Measurements from ENCODE around the gene APC2.
A peak's percentile ranks its signal among the peaks of the same experiment; 100 is the strongest.
"Not testable (repeated sequence)": the region's sequence is repeated elsewhere in the genome, so short reads cannot be mapped to it uniquely, and the experiment has no call there.

Gene APC2

DNA sequence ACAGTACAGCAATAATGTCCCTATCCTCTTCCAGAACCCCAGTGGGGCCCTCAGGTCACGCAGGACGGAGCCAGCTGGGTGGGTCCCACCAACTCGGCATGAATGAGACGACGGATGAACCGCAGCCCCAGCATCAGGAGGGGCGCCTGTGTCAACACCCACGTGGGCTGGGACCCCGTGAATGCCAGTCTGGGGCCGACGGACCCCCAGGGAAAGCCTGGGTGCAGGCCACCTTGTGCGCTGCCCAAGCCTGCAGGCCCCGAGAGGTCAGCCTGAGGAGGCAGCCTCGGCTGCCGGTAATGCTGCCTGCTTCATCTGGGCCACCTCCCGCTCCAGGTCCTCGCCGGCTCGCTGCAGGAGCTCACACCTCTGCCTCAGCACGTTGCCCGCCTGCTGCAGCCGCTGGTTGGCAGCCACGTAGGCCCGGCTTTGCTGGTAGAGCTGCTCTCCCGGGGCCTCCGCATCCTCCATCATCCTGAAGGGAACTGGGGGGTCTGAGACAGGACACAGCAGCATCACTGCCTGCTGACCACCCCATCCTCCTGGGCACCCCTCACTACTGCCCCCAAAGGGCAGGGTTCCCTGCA is 24.9 kb downstream of the APC2 start:
- Histone ChIP-seq H4K20me1 (ENCODE audit: control insufficient read depth, insufficient read depth, low read depth, low read length) (peaks cover 19% of the 10 kb centered on the region; the same call in 1 of the 2 replicates), H3K9me3 (ENCODE audit: control insufficient read depth, insufficient read depth, low read length) (no peaks in the 10 kb centered on the region), H3K4me2 (ENCODE audit: low read length) (no peak overlapping the region), H3F3A (ENCODE audit: control insufficient read depth, insufficient read depth) (0 out of 2 replicates have a peak, but pooled peaks cover 4% of the 10 kb centered on the region), H3K4me3 (ENCODE audit: low read length) (no peak overlapping the region), H3K4me1 (ENCODE audit: control insufficient read depth, low read length) (peaks cover 37% of the 10 kb centered on the region), H3K79me2 (ENCODE audit: control insufficient read depth, low read length) (peaks cover 28% of the 10 kb centered on the region), H3K27ac (ENCODE audit: low read depth, low read length) (no peak overlapping the region), H3K27me3 (ENCODE audit: control insufficient read depth, low read length) (peaks cover 26% of the 10 kb centered on the region), H3K9me2 (replicated peaks; ENCODE audit: control insufficient read depth, low read length) (no peaks in the 10 kb centered on the region), H3K36me3 (ENCODE audit: control insufficient read depth, low read length) (peaks cover 9% of the 10 kb centered on the region)
- TF ChIP-seq EZH2phosphoT487 (IDR thresholded peaks at IDR 0.05; ENCODE audit: borderline replicate concordance, low read length) = no peak
- TF ChIP-seq, protein P1, sequence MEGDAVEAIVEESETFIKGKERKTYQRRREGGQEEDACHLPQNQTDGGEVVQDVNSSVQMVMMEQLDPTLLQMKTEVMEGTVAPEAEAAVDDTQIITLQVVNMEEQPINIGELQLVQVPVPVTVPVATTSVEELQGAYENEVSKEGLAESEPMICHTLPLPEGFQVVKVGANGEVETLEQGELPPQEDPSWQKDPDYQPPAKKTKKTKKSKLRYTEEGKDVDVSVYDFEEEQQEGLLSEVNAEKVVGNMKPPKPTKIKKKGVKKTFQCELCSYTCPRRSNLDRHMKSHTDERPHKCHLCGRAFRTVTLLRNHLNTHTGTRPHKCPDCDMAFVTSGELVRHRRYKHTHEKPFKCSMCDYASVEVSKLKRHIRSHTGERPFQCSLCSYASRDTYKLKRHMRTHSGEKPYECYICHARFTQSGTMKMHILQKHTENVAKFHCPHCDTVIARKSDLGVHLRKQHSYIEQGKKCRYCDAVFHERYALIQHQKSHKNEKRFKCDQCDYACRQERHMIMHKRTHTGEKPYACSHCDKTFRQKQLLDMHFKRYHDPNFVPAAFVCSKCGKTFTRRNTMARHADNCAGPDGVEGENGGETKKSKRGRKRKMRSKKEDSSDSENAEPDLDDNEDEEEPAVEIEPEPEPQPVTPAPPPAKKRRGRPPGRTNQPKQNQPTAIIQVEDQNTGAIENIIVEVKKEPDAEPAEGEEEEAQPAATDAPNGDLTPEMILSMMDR (IDR thresholded peaks at IDR 0.05; ENCODE audit: low read depth, low read length, poor library complexity, severe bottlenecking) = no peak

DNA sequence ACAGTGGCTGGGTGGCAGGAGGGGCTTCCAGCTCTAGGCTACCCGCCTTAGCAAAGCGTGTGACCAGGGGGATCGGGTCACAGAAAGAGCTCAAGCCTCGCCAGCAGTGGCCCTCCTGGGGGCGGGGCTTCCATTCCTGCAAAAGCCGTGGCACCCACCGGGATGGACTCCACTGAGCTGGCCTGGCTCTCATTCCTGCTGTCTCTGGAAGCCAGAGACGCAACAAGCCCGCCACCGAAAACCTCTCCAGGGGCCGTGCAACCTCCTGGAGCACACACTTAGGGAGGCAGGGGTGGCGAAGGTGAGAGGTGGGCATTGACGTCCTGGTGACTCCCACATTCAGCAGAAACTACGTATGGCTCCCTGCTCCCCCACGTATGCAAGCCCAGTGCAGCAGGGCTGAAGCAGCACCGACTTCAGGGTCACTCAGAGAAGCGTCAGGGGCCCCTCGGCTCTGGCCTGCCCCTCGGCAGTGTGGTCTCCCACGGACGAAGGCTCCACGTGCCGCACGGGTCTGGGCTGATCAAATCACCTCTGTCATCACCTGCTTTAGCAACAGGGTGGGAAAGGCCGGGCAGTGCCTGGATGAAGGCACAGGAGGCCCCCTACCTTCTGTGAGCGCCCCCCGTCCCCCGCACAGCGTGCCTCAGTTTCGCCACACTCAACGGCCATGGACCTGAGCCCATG is 26.0 kb downstream of the APC2 start:
- no peak overlapping the region for H3K4me3 ChIP-seq (ENCODE audit: low read length)
- peaks cover 17% of the 10 kb centered on the region; the same call in 1 of the 2 replicates for H4K20me1 ChIP-seq (ENCODE audit: control insufficient read depth, insufficient read depth, low read depth, low read length)
- peaks cover 29% of the 10 kb centered on the region for H3K4me1 ChIP-seq (ENCODE audit: control insufficient read depth, low read length)
- TF ChIP-seq EZH2phosphoT487 (IDR thresholded peaks at IDR 0.05; ENCODE audit: borderline replicate concordance, low read length) = no peak
- TF ChIP-seq, protein P1 (IDR thresholded peaks at IDR 0.05; ENCODE audit: low read depth, low read length, poor library complexity, severe bottlenecking) = no peak
- peaks cover 9% of the 10 kb centered on the region for H3K36me3 ChIP-seq (ENCODE audit: control insufficient read depth, low read length)
- H3K9me3 ChIP-seq (ENCODE audit: control insufficient read depth, insufficient read depth, low read length) = no peaks in the 10 kb centered on the region
- peaks cover 28% of the 10 kb centered on the region for H3K79me2 ChIP-seq (ENCODE audit: control insufficient read depth, low read length)
- peaks cover 15% of the 10 kb centered on the region for H3K27me3 ChIP-seq (ENCODE audit: control insufficient read depth, low read length)
- H3K9me2 ChIP-seq (replicated peaks; ENCODE audit: control insufficient read depth, low read length) = no peaks in the 10 kb centered on the region
- no peak overlapping the region for H3K27ac ChIP-seq (ENCODE audit: low read depth, low read length)
- H3K4me2 ChIP-seq (ENCODE audit: low read length) = no peak overlapping the region
- 0 out of 2 replicates have a peak, but pooled peaks cover 6% of the 10 kb centered on the region for H3F3A ChIP-seq (ENCODE audit: control insufficient read depth, insufficient read depth)

DNA sequence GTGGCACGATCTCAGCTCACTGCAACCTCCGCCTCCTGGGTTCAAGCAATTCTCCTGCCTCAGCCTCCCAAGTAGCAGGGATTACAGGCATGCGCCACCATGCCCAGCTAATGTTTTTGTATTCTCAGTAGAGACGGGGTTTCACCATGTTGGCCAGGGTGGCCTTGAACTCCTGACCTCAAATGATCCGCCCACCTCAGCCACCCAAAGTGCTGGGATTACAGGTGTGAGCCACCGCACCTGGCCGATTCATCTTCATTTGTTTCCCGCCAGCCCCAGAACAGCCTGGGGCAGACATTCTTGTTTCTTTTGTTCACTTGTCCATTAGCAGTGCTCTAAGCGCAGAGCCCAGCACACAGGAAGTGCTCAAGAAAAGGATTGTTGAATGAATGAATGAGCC is 27.1 kb downstream of the APC2 start:
- H3K27ac ChIP-seq (ENCODE audit: low read depth, low read length); H3K27me3 ChIP-seq (ENCODE audit: control insufficient read depth, low read length); H3K36me3 ChIP-seq (ENCODE audit: control insufficient read depth, low read length); H3K9me2 ChIP-seq (replicated peaks; ENCODE audit: control insufficient read depth, low read length); H4K20me1 ChIP-seq (ENCODE audit: control insufficient read depth, insufficient read depth, low read depth, low read length); H3K4me3 ChIP-seq (ENCODE audit: low read length); H3F3A ChIP-seq (ENCODE audit: control insufficient read depth, insufficient read depth); H3K9me3 ChIP-seq (ENCODE audit: control insufficient read depth, insufficient read depth, low read length): not testable (repeated sequence)
- Histone ChIP-seq H3K4me2 (ENCODE audit: low read length) (peak overlapping the region; percentile 7; the same call in 1 of the 2 replicates), H3K4me1 (ENCODE audit: control insufficient read depth, low read length) (peaks cover 18% of the 10 kb centered on the region), H3K79me2 (ENCODE audit: control insufficient read depth, low read length) (peaks cover 28% of the 10 kb centered on the region)

Measured in DOHH2 (cell line).